ENCODE results near the gene RAB27A. TPM values are rescaled to one million over a fixed set of nuclear protein-coding genes. Genes with fewer than 3 reads are reported as not detected.

The RAB27A gene
- total RNA-seq, 4 donors from 2014 or later, result 16.9 to 29.7 (median 21.4) TPM

DNA sequence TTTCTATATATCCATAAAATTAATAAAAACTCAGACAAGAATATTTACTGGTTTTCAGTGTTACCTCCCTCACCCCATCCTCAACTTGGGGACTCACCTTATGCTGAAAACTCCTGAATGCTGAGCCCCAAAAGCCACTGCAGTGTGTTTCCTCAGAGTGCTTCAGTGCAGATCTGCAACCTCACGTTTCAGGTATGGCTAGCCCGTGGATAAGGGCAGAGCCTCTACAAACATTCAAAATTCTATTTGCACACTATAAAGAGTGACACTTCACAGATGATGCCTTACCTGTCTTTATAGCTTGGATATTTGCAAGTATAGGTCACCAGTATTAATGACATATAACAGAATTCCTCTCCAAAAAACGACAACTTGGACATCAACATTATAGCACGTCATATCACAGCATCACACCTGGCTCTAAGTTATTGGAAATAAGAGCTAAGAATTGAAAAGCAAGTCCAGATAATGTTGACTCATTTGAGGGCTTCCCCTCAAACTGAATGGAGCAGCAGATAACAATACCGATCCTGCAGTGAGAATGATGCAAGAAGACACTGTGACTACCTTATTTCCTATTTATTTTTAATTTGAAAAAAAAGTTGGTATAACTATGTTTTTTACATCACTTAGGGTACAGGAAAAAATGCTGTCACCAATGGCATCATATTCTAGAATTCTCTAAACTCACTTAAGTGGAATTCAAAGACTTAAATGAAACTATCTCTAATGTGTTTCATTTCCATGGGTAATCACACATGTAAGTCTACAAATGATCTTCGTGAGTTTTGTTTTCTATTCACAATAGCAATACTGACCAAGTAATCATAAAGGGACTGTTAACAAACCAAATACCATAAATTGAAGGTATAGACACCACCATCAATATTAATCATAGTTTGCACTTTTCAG is 52.1 kb downstream of the RAB27A start:
- no peak for TF ChIP-seq POLR2A (IDR thresholded peaks at IDR 0.05)
- TF ChIP-seq EP300 (IDR thresholded peaks at IDR 0.05), result no peak
- TF ChIP-seq, protein P1, sequence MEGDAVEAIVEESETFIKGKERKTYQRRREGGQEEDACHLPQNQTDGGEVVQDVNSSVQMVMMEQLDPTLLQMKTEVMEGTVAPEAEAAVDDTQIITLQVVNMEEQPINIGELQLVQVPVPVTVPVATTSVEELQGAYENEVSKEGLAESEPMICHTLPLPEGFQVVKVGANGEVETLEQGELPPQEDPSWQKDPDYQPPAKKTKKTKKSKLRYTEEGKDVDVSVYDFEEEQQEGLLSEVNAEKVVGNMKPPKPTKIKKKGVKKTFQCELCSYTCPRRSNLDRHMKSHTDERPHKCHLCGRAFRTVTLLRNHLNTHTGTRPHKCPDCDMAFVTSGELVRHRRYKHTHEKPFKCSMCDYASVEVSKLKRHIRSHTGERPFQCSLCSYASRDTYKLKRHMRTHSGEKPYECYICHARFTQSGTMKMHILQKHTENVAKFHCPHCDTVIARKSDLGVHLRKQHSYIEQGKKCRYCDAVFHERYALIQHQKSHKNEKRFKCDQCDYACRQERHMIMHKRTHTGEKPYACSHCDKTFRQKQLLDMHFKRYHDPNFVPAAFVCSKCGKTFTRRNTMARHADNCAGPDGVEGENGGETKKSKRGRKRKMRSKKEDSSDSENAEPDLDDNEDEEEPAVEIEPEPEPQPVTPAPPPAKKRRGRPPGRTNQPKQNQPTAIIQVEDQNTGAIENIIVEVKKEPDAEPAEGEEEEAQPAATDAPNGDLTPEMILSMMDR (IDR thresholded peaks at IDR 0.05), result no peak
- no peak for TF ChIP-seq POLR2AphosphoS5 (IDR thresholded peaks at IDR 0.05)
- WGBS, 2 donors (ENCODE audit: low coverage in 1 of 2), result 85 to 93% methylated on average over 5 of the region's 6 CpGs
- Histone ChIP-seq H3K36me3 (peaks cover 0 to 16% of the 10 kb centered on the region in 2 donors), H3K9me3 (no peaks in the 10 kb centered on the region), H3K4me1 (no peaks in the 10 kb centered on the region), H3K27me3 (no peaks in the 10 kb centered on the region), H3K27ac (no peak overlapping the region), H3K4me3 (no peak overlapping the region)
- no peak for ATAC-seq

DNA sequence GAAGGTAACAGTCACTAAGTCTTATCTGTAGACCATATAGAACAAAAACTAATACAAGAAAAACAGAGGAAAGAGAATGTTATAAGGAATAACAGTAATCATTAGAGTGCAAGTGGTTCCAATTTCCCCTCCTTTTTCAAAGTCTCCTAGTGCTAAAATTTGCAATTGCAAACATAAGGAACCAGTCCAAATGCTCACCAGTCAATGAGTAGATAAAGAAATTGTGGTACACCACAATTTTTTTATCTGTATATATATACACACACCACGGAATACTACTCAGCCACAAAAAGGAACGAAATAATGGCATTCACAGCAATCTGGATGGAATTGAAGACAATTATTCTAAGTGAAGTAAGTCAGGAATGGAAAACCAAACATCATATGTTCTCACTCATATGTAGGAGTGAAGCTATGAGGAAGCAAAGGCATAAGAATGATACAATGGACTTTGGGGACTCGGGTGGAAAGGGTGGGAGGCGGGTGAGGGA is 54.0 kb downstream of the RAB27A start:
- WGBS, 2 donors (ENCODE audit: low coverage in 1 of 2), result 91 to 100% methylated on average over 3 to 4 of the region's 4 CpGs
- ATAC-seq, result no peak
- H3K4me3 ChIP-seq, result no peak overlapping the region
- H3K36me3 ChIP-seq, result peaks cover 0 to 16% of the 10 kb centered on the region in 2 donors
- no peak for TF ChIP-seq POLR2A (IDR thresholded peaks at IDR 0.05)
- no peak for TF ChIP-seq EP300 (IDR thresholded peaks at IDR 0.05)
- TF ChIP-seq, protein P1 (IDR thresholded peaks at IDR 0.05), result no peak
- TF ChIP-seq POLR2AphosphoS5 (IDR thresholded peaks at IDR 0.05), result no peak
- no peaks in the 10 kb centered on the region for H3K9me3 ChIP-seq
- H3K27me3 ChIP-seq, result no peaks in the 10 kb centered on the region
- H3K27ac ChIP-seq, result no peak overlapping the region
- H3K4me1 ChIP-seq, result no peaks in the 10 kb centered on the region

DNA sequence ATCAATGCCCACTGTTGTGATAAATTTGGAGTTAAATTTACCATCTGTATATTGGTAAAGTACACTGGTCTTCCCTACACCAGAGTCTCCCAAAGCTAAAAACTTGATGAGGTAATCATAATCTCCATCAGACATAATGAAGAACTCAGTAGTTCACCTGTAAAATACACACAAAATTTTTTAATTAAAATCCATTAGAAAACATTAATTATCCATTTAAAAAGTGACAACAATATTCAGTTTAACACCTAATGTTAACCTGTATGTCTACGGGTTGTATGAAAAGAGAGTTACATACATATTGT is 54.9 kb downstream of the RAB27A start:
- TF ChIP-seq EP300 (IDR thresholded peaks at IDR 0.05) (no peak), POLR2A (IDR thresholded peaks at IDR 0.05) (no peak), POLR2AphosphoS5 (IDR thresholded peaks at IDR 0.05) (no peak)
- TF ChIP-seq, protein P1 (IDR thresholded peaks at IDR 0.05), result no peak
- 100% methylated on average over 1 of the region's 1 CpG for WGBS, 2 donors (ENCODE audit: low coverage in 1 of 2)
- no peaks in the 10 kb centered on the region for H3K9me3 ChIP-seq
- no peaks in the 10 kb centered on the region for H3K4me1 ChIP-seq
- H3K27ac ChIP-seq, result no peak overlapping the region
- peaks cover 0 to 22% of the 10 kb centered on the region in 2 donors for H3K36me3 ChIP-seq
- no peak for ATAC-seq
- H3K27me3 ChIP-seq, result no peaks in the 10 kb centered on the region
- no peak overlapping the region for H3K4me3 ChIP-seq

- Histone ChIP-seq H3K4me3 (no peak overlapping the region), H3K27me3 (no peaks in the 10 kb centered on the region), H3K4me1 (no peaks in the 10 kb centered on the region), H3K27ac (no peak overlapping the region), H3K9me3 (no peaks in the 10 kb centered on the region), H3K36me3 (peaks cover 0 to 26% of the 10 kb centered on the region in 2 donors)
- ATAC-seq, result no peak
- TF ChIP-seq, protein P1 (IDR thresholded peaks at IDR 0.05), result no peak
- no peak for TF ChIP-seq POLR2AphosphoS5 (IDR thresholded peaks at IDR 0.05)
- TF ChIP-seq POLR2A (IDR thresholded peaks at IDR 0.05), result no peak
- no peak for TF ChIP-seq EP300 (IDR thresholded peaks at IDR 0.05)
- 96 to 100% methylated on average over 1 to 2 of the region's 2 CpGs for WGBS, 2 donors (ENCODE audit: low coverage in 1 of 2)
Measured at GRCh38 chr15:55234104-55234799, 55.4 kb downstream of the RAB27A start.

Data from gastroesophageal sphincter (tissue), 4 donors.